ENCODE results near the gene DCC.

- TF ChIP-seq POLR2A (IDR thresholded peaks at IDR 0.05) (no peak), POLR2AphosphoS5 (IDR thresholded peaks at IDR 0.05) (no peak), CTCF (IDR thresholded peaks at IDR 0.05) (no peak)
Observed at GRCh38 chr18:52920665-52921064, 580.7 kb downstream of the DCC start.

Measured in transverse colon (tissue), 4 donors.